Bronchial epithelial cell (primary cell): ENCODE results near the gene MYRIP. TPM values are rescaled to one million over a fixed set of nuclear protein-coding genes. Genes with fewer than 3 reads are reported as not detected.

Experiments used
- DNase-seq: peaks from one replicate; pipeline ENCODE4 v3.0.0-alpha.2; 2010; ENCODE audit warnings: low read depth
- FAIRE-seq: peaks from 2 replicates; lab custom pipeline; 2011; peaks lifted over from hg19 to GRCh38; lab: Jason Lieb, UNC
- H3K27me3 ChIP-seq: 2 replicates; pipeline ENCODE4 v1.5.1; 2011; ENCODE audit warnings: low read length; ENCODE audit not compliant: control insufficient read depth, insufficient read depth
- H3K36me3 ChIP-seq: 2 replicates; pipeline ENCODE4 v1.5.1; 2011; ENCODE audit warnings: low read length; ENCODE audit not compliant: control insufficient read depth, insufficient read depth
- H3K4me3 ChIP-seq: 2 replicates; pipeline ENCODE4 v1.5.1; 2011; ENCODE audit warnings: mild to moderate bottlenecking, low read depth, low read length, control low read depth
- CTCF ChIP-seq: IDR thresholded peaks from 2 replicates; pipeline ENCODE4 v1.5.1; 2011; ENCODE audit warnings: mild to moderate bottlenecking, moderate library complexity, low read length, control low read depth, inconsistent platforms; ENCODE audit not compliant: insufficient read depth, severe bottlenecking
- total RNA-seq: library from RNA; depleted of rRNA; stranded (reverse); fragments of >200 nt; gene quantifications from 2 replicates; pipeline ENCODE4 v1.2.1, GENCODE V29; 2014

MYRIP gene
- total RNA-seq, 1 donor from 2014 or later: not detected

- DNase-seq: no peak
- H3K36me3 ChIP-seq: no peaks in the 10 kb centered on the region
- H3K4me3 ChIP-seq: no peak overlapping the region
- no peaks in the 10 kb centered on the region for H3K27me3 ChIP-seq
- TF ChIP-seq CTCF: no peak
- FAIRE-seq: no peak
Observed at GRCh38 chr3:40185029-40185695, 375.8 kb downstream of the MYRIP start.

GRCh38 chr3:40186508-40186907, 377.1 kb downstream of the MYRIP start:
- no peaks in the 10 kb centered on the region for H3K36me3 ChIP-seq
- no peak for TF ChIP-seq CTCF
- H3K27me3 ChIP-seq: no peaks in the 10 kb centered on the region
- no peak for DNase-seq
- no peak overlapping the region for H3K4me3 ChIP-seq
- no peak for FAIRE-seq

GRCh38 chr3:40187945-40188344, 378.5 kb downstream of the MYRIP start:
- no peak overlapping the region for H3K4me3 ChIP-seq
- no peaks in the 10 kb centered on the region for H3K27me3 ChIP-seq
- FAIRE-seq: no peak
- no peaks in the 10 kb centered on the region for H3K36me3 ChIP-seq
- DNase-seq: no peak
- TF ChIP-seq CTCF: no peak

GRCh38 chr3:40189118-40189517, 379.7 kb downstream of the MYRIP start:
- H3K36me3 ChIP-seq: no peaks in the 10 kb centered on the region
- TF ChIP-seq CTCF: no peak
- no peak for FAIRE-seq

GRCh38 chr3:40190056-40190455, 380.6 kb downstream of the MYRIP start:
- DNase-seq (no peak), FAIRE-seq (no peak)
- no peak for TF ChIP-seq CTCF
- H3K4me3 ChIP-seq: no peak overlapping the region
- H3K27me3 ChIP-seq: no peaks in the 10 kb centered on the region
- no peaks in the 10 kb centered on the region for H3K36me3 ChIP-seq

More at GRCh38 chr3:40189118-40189517, 379.7 kb downstream of the MYRIP start:
- no peaks in the 10 kb centered on the region for H3K27me3 ChIP-seq
- DNase-seq: no peak
- no peak overlapping the region for H3K4me3 ChIP-seq

GRCh38 chr3:40191251-40191650, 381.8 kb downstream of the MYRIP start:
- Histone ChIP-seq H3K4me3 (no peak overlapping the region), H3K36me3 (no peaks in the 10 kb centered on the region), H3K27me3 (no peaks in the 10 kb centered on the region)
- TF ChIP-seq CTCF: no peak
- no peak for FAIRE-seq
- no peak for DNase-seq
